K562 (cell line): ENCODE measurements around the gene TUT4. TPM values are rescaled to one million over a fixed set of nuclear protein-coding genes. Genes with fewer than 3 reads are reported as not detected.

Experiments used
- ARNT ChIP-seq, 2 experiments: fragments of 450-650 bp; IDR thresholded peaks; 2 replicates each; pipeline ENCODE4 v1.6.1; 2016; ENCODE audit warnings: mild to moderate bottlenecking in 1 of 2
- C11orf30 ChIP-seq: fragments of 450-650 bp; IDR thresholded peaks from 2 replicates; pipeline ENCODE4 v1.6.1; 2016; ENCODE audit warnings: low read depth, mild to moderate bottlenecking
- CHCHD3 ChIP-seq: fragments of 250-450 bp; sonication (Bioruptor Pico); IDR thresholded peaks from 2 replicates; pipeline ENCODE4 v2.1.2; 2022; ENCODE audit warnings: mild to moderate bottlenecking
- DIDO1 ChIP-seq: fragments of 450-650 bp; IDR thresholded peaks from 2 replicates; pipeline ENCODE4 v1.6.1; 2016; ENCODE audit warnings: low read depth, missing biosample characterization, missing genetic modification characterization
- ETS2 ChIP-seq: IDR thresholded peaks from 2 replicates; pipeline ENCODE4 v1.6.1; 2016; ENCODE audit warnings: borderline replicate concordance, missing genetic modification characterization, mild to moderate bottlenecking, moderate library complexity, missing compliant biosample characterization; ENCODE audit not compliant: poor library complexity, severe bottlenecking
- FOXP1 ChIP-seq: sonication (generic); formaldehyde crosslinking; IDR thresholded peaks from 2 replicates; pipeline ENCODE4 v1.8.0; 2022; ENCODE audit warnings: mild to moderate bottlenecking, missing genetic modification reagents
- GATA2 ChIP-seq: sonication (generic); formaldehyde crosslinking; IDR thresholded peaks from 2 replicates; pipeline ENCODE4 v1.4.0; 2020; ENCODE audit warnings: mild to moderate bottlenecking, missing genetic modification reagents
- GATAD2A ChIP-seq: fragments of 450-650 bp; IDR thresholded peaks from 2 replicates; pipeline ENCODE4 v1.6.1; 2017
- GATAD2B ChIP-seq: fragments of 450-650 bp; IDR thresholded peaks from 2 replicates; pipeline ENCODE4 v1.6.1; 2017; ENCODE audit warnings: mild to moderate bottlenecking, borderline replicate concordance
- GTF2A2 ChIP-seq: IDR thresholded peaks from 2 replicates; pipeline ENCODE4 v1.6.1; 2016; ENCODE audit warnings: mild to moderate bottlenecking, missing genetic modification characterization, missing compliant biosample characterization
- GTF2F1 ChIP-seq: IDR thresholded peaks from 2 replicates; pipeline ENCODE4 v1.6.1; 2011; ENCODE audit warnings: low read depth, low read length, improper control_type of control experiment
- KDM4B ChIP-seq, 2 experiments: fragments of 450-650 bp in 1 of 2; sonication (generic) in 1 of 2; IDR thresholded peaks; 2 replicates each; pipeline ENCODE4 v1.6.1; 2016 to 2017; ENCODE audit warnings: borderline replicate concordance in 2 of 2, antibody characterized with exemption in 1 of 2, low read depth in 1 of 2, mild to moderate bottlenecking in 1 of 2
- NCOA6 ChIP-seq: fragments of 450-650 bp; IDR thresholded peaks from 2 replicates; pipeline ENCODE4 v1.6.1; 2017; ENCODE audit warnings: mild to moderate bottlenecking
- NFE2 ChIP-seq: IDR thresholded peaks from 2 replicates; pipeline ENCODE4 v1.6.1; 2014; ENCODE audit warnings: antibody characterized with exemption, low read depth
- PML ChIP-seq: IDR thresholded peaks from 2 replicates; pipeline ENCODE4 v1.6.1; 2012; ENCODE audit warnings: low read length, inconsistent platforms
- PTBP1 ChIP-seq: fragments of 200-400 bp; formaldehyde crosslinking; IDR thresholded peaks from 2 replicates; pipeline ENCODE4 v1.6.1; 2017; ENCODE audit warnings: low read depth, low read length
- RFX5 ChIP-seq: IDR thresholded peaks from 2 replicates; pipeline ENCODE4 v1.6.1; 2011; ENCODE audit warnings: low read depth, mild to moderate bottlenecking, improper control_type of control experiment, low read length
- SMAD4 ChIP-seq: fragments of 250-450 bp; sonication (Bioruptor Pico); conservative IDR thresholded peaks from 2 replicates; pipeline ENCODE4 v1.8.0; 2021; ENCODE audit warnings: inconsistent platforms, mild to moderate bottlenecking, moderate library complexity
- THRA ChIP-seq: fragments of 450-650 bp; IDR thresholded peaks from 2 replicates; pipeline ENCODE4 v1.6.1; 2017; ENCODE audit warnings: mild to moderate bottlenecking, moderate library complexity
- TRIM28 ChIP-seq: fragments of 450-650 bp; IDR thresholded peaks from 2 replicates; pipeline ENCODE4 v1.6.1; 2017
- USF1 ChIP-seq: sonication (generic); formaldehyde crosslinking; IDR thresholded peaks from 2 replicates; pipeline ENCODE4 v1.9.0; 2022; ENCODE audit warnings: mild to moderate bottlenecking, missing genetic modification reagents
- ZC3H11A ChIP-seq: IDR thresholded peaks from 2 replicates; pipeline ENCODE4 v1.6.1; 2012; ENCODE audit warnings: low read depth, low read length, improper control_type of control experiment
- ZC3H8 ChIP-seq: fragments of 450-650 bp; IDR thresholded peaks from 2 replicates; pipeline ENCODE4 v1.6.1; 2017
- ZNF12 ChIP-seq: sonication (generic); formaldehyde crosslinking; IDR thresholded peaks from 2 replicates; pipeline ENCODE4 v1.4.0; 2020; ENCODE audit warnings: mild to moderate bottlenecking, missing genetic modification reagents
- ZNF217 ChIP-seq: sonication (generic); formaldehyde crosslinking; IDR thresholded peaks from 2 replicates; pipeline ENCODE4 v1.8.0; 2022; ENCODE audit warnings: mild to moderate bottlenecking, missing genetic modification reagents
- ZNF23 ChIP-seq: fragments of 250-450 bp; sonication (Bioruptor Pico); IDR thresholded peaks from 2 replicates; pipeline ENCODE4 v1.4.0; 2020; ENCODE audit warnings: mild to moderate bottlenecking
- ZNF24 ChIP-seq: fragments of 450-650 bp; IDR thresholded peaks from 2 replicates; pipeline ENCODE4 v1.6.1; 2016
- ZNF324 ChIP-seq: fragments of 250-450 bp; sonication (Bioruptor Pico); IDR thresholded peaks from 2 replicates; pipeline ENCODE4 v1.4.0; 2020; ENCODE audit warnings: mild to moderate bottlenecking
- ZNF354B ChIP-seq: fragments of 250-450 bp; sonication (Bioruptor Pico); IDR thresholded peaks from 2 replicates; pipeline ENCODE4 v1.4.0; 2020
- polyA plus RNA-seq, 8 experiments: library from polyadenylated mRNA; depleted of rRNA in 4 of 8; stranded (reverse) in 5 of 8; unstranded in 3 of 8; fragments of >200 nt; fragmentation: Nextera tagmentation in 2 of 8; fragmentation: Illumina TruSeq in 1 of 8; extraction: Ambion mirVana in 2 of 8; extraction: Trizol in 1 of 8; gene quantifications; 2 replicates each; pipeline versions ENCODE4 v1.2.1 to v1.2.3, GENCODE V29; 2011 to 2014; ENCODE audit warnings: inconsistent platforms in 1 of 8, missing spikeins in 1 of 8
- total RNA-seq, 7 experiments: library from RNA; depleted of rRNA in 6 of 7; stranded (reverse); fragments of >200 nt in 6 of 7; fragmentation: Illumina TruSeq in 2 of 7; extraction: Trizol in 2 of 7; gene quantifications; 2 replicates each; pipeline versions ENCODE4 v1.2.1 to v1.2.3, GENCODE V29; 2011 to 2021; ENCODE audit warnings: low replicate concordance in 1 of 7

The TUT4 gene
- total and polyA plus RNA-seq, 9 of the 15 experiments (the other 6 are each of a cell fraction or from before 2014, with no cell fraction given): 15.8 to 53.5 (median 36.7) TPM

GRCh38 chr1:52552505-52553361, at the start of gene TUT4 (continued):
- TF ChIP-seq RFX5: no peak
- no peak for TF ChIP-seq ZC3H8
- peak; percentile 87 for TF ChIP-seq GATAD2A
- no peak; a peak in 1 of 4 replicates for TF ChIP-seq KDM4B (IDR thresholded peaks at IDR 0.05; ENCODE audit: borderline replicate concordance in 2 of 2, low read depth in 1 of 2)
- TF ChIP-seq ZNF24: no peak
- no peak for TF ChIP-seq ZNF23 (CRISPR knock-in tag)
- no peak for TF ChIP-seq PTBP1
- TF ChIP-seq CHCHD3: no peak
- TF ChIP-seq ZNF12 (CRISPR knock-in tag): peak; percentile 78
- no peak for TF ChIP-seq GTF2A2 (tag)
- peak; percentile 45 for TF ChIP-seq C11orf30
- no peak for TF ChIP-seq USF1 (CRISPR knock-in tag)
- no peak for TF ChIP-seq DIDO1
- no peak for TF ChIP-seq PML
- TF ChIP-seq ZC3H11A: no peak
- no peak for TF ChIP-seq ARNT (IDR thresholded peaks at IDR 0.05)
- TF ChIP-seq NFE2: no peak
- no peak for TF ChIP-seq ETS2 (tag)
- no peak; the same call in 1 of the 2 replicates for TF ChIP-seq GTF2F1
- no peak; the same call in 1 of the 2 replicates for TF ChIP-seq GATA2
- TF ChIP-seq TRIM28: no peak
- peak; percentile 89 for TF ChIP-seq SMAD4 (CRISPR knock-in tag)
- no peak for TF ChIP-seq ZNF354B
- no peak for TF ChIP-seq ZNF217 (CRISPR knock-in tag)
- peak; percentile 52; the same call in 1 of the 2 replicates for TF ChIP-seq FOXP1 (CRISPR knock-in tag)
- no peak for TF ChIP-seq ZNF324 (CRISPR knock-in tag)
- TF ChIP-seq GATAD2B: peak; percentile 83
- TF ChIP-seq NCOA6: no peak
- TF ChIP-seq THRA: no peak
